Memory B cell (primary cell): Measurements from ENCODE around the gene CEBPB.

Source experiments
- ATAC-seq: fragments of 150-1000 bp; cut with Tn5 transposase; 2 replicates; pipeline ENCODE4 v1.10.0; 2021; ENCODE audit warnings: low read depth, mild to moderate bottlenecking, moderate library complexity
- DNase-seq, 2 donors: peaks; one replicate each; pipeline ENCODE4 v3.0.0; 2022; ENCODE audit warnings: low spot score in 2 of 2
- H3K27ac Mint-ChIP-seq: one replicate; pipeline ENCODE4 v1.8.0; 2022; ENCODE audit warnings: mild to moderate bottlenecking, moderate library complexity, mixed read lengths
- H3K27me3 Mint-ChIP-seq: one replicate; pipeline ENCODE4 v1.8.0; 2022; ENCODE audit warnings: mixed read lengths
- H3K36me3 Mint-ChIP-seq: one replicate; pipeline ENCODE4 v1.8.0; 2022; ENCODE audit warnings: mild to moderate bottlenecking, mixed read lengths
- H3K4me1 Mint-ChIP-seq: one replicate; pipeline ENCODE4 v1.8.0; 2022; ENCODE audit warnings: mixed read lengths
- H3K4me3 Mint-ChIP-seq: one replicate; pipeline ENCODE4 v1.8.0; 2022; ENCODE audit warnings: mild to moderate bottlenecking, moderate library complexity, mixed read lengths
- H3K9me3 Mint-ChIP-seq: one replicate; pipeline ENCODE4 v1.8.0; 2022; ENCODE audit warnings: mixed read lengths

CEBPB gene

GRCh38 chr20:50230871-50231560 is 40.4 kb downstream of the CEBPB start:
- DNase-seq (no peak), ATAC-seq (no peak)
- Mint-ChIP-seq H3K36me3 (no peaks in the 10 kb centered on the region), H3K27me3 (peaks cover 15% of the 10 kb centered on the region), H3K9me3 (no peaks in the 10 kb centered on the region), H3K4me1 (no peaks in the 10 kb centered on the region), H3K27ac (no peak overlapping the region), H3K4me3 (no peak overlapping the region)

- no peak overlapping the region for H3K4me3 Mint-ChIP-seq
- peaks cover 14% of the 10 kb centered on the region for H3K27me3 Mint-ChIP-seq
- no peaks in the 10 kb centered on the region for H3K36me3 Mint-ChIP-seq
- H3K27ac Mint-ChIP-seq = no peak overlapping the region
- DNase-seq (no peak), ATAC-seq (no peak)
- no peaks in the 10 kb centered on the region for H3K4me1 Mint-ChIP-seq
- no peaks in the 10 kb centered on the region for H3K9me3 Mint-ChIP-seq
These were observed 41.2 kb downstream of the CEBPB start for GRCh38 chr20:50231854-50232253.

GRCh38 chr20:50232651-50233324 is 42.2 kb downstream of the CEBPB start:
- peaks cover 13% of the 10 kb centered on the region for H3K27me3 Mint-ChIP-seq
- no peak overlapping the region for H3K27ac Mint-ChIP-seq
- no peaks in the 10 kb centered on the region for H3K9me3 Mint-ChIP-seq
- no peak for DNase-seq
- ATAC-seq = no peak
- no peaks in the 10 kb centered on the region for H3K4me1 Mint-ChIP-seq
- no peak overlapping the region for H3K4me3 Mint-ChIP-seq
- H3K36me3 Mint-ChIP-seq = no peaks in the 10 kb centered on the region

- no peak for DNase-seq
These were observed 42.9 kb downstream of the CEBPB start for GRCh38 chr20:50233325-50234212.

GRCh38 chr20:50234288-50234687 is 43.7 kb downstream of the CEBPB start:
- ATAC-seq (no peak), DNase-seq (no peak)
- H3K36me3 Mint-ChIP-seq = no peaks in the 10 kb centered on the region
- H3K9me3 Mint-ChIP-seq = no peaks in the 10 kb centered on the region
- H3K4me3 Mint-ChIP-seq = no peak overlapping the region
- H3K27me3 Mint-ChIP-seq = peaks cover 20% of the 10 kb centered on the region
- H3K27ac Mint-ChIP-seq = no peak overlapping the region
- H3K4me1 Mint-ChIP-seq = no peaks in the 10 kb centered on the region

More at GRCh38 chr20:50233325-50234212, 42.9 kb downstream of the CEBPB start:
- no peaks in the 10 kb centered on the region for H3K36me3 Mint-ChIP-seq
- no peak for ATAC-seq
- H3K27ac Mint-ChIP-seq = no peak overlapping the region
- no peaks in the 10 kb centered on the region for H3K4me1 Mint-ChIP-seq
- H3K4me3 Mint-ChIP-seq = no peak overlapping the region
- peaks cover 18% of the 10 kb centered on the region for H3K27me3 Mint-ChIP-seq
- no peaks in the 10 kb centered on the region for H3K9me3 Mint-ChIP-seq

- H3K27me3 Mint-ChIP-seq = peaks cover 25% of the 10 kb centered on the region
- DNase-seq (no peak), ATAC-seq (no peak)
- no peaks in the 10 kb centered on the region for H3K4me1 Mint-ChIP-seq
- H3K4me3 Mint-ChIP-seq = no peak overlapping the region
- H3K9me3 Mint-ChIP-seq = no peaks in the 10 kb centered on the region
- no peaks in the 10 kb centered on the region for H3K36me3 Mint-ChIP-seq
- H3K27ac Mint-ChIP-seq = no peak overlapping the region
These were observed 46.7 kb downstream of the CEBPB start for GRCh38 chr20:50237349-50237748.

- Mint-ChIP-seq H3K27me3 (peaks cover 20% of the 10 kb centered on the region), H3K4me3 (no peak overlapping the region), H3K27ac (no peak overlapping the region), H3K4me1 (no peaks in the 10 kb centered on the region), H3K9me3 (no peaks in the 10 kb centered on the region), H3K36me3 (no peaks in the 10 kb centered on the region)
- DNase-seq (no peak), ATAC-seq (no peak)
These were observed 47.6 kb downstream of the CEBPB start for GRCh38 chr20:50238081-50238800.

- Mint-ChIP-seq H3K27ac (no peak overlapping the region), H3K27me3 (peaks cover 17% of the 10 kb centered on the region), H3K4me3 (no peak overlapping the region), H3K36me3 (no peaks in the 10 kb centered on the region), H3K4me1 (no peaks in the 10 kb centered on the region), H3K9me3 (no peaks in the 10 kb centered on the region)
- ATAC-seq = no peak
- DNase-seq = no peak
These were observed 49.5 kb downstream of the CEBPB start for GRCh38 chr20:50240092-50240491.

- no peaks in the 10 kb centered on the region for H3K36me3 Mint-ChIP-seq
- H3K4me1 Mint-ChIP-seq = no peaks in the 10 kb centered on the region
- ATAC-seq (no peak), DNase-seq (no peak)
- no peaks in the 10 kb centered on the region for H3K9me3 Mint-ChIP-seq
- H3K4me3 Mint-ChIP-seq = no peak overlapping the region
- H3K27ac Mint-ChIP-seq = no peak overlapping the region
- peaks cover 13% of the 10 kb centered on the region for H3K27me3 Mint-ChIP-seq
These were observed 51.5 kb downstream of the CEBPB start for GRCh38 chr20:50242178-50242514.
